LNCaP clone FGC (cell line): ENCODE measurements around the gene ZNFX1.
A peak's percentile ranks its signal among the peaks of the same experiment; 100 is the strongest.

Experiments used
- DNase-seq: peaks from one replicate; pipeline ENCODE4 v3.0.0-alpha.2; 2011; ENCODE audit warnings: low read depth
- H3K4me3 ChIP-seq: 2 replicates; pipeline ENCODE4 v1.5.1; 2011; ENCODE audit warnings: mild to moderate bottlenecking, low read depth, low read length, control low read depth
- CTCF ChIP-seq: IDR thresholded peaks from 2 replicates; pipeline ENCODE4 v1.5.1; 2012; ENCODE audit warnings: mild to moderate bottlenecking; ENCODE audit not compliant: control insufficient read depth, insufficient read depth; ENCODE audit errors: extremely low read depth

The ZNFX1 gene

GRCh38 chr20:49278036-49278817 is at the start of gene ZNFX1:
Gene ZNFX1, minus strand, starts transcription at chr20:49278057. Its CDS starts 2,218 bp downstream, at chr20:49275839.
- H3K4me3 ChIP-seq: peak within 1 kb of the TSS; percentile 99
- TF ChIP-seq CTCF: no peak
- DNase-seq: peak; percentile 89

GRCh38 chr20:49326026-49326425 is 48.2 kb upstream of the ZNFX1 start:
- no peak overlapping the region for H3K4me3 ChIP-seq
- no peak for DNase-seq
- no peak for TF ChIP-seq CTCF

- TF ChIP-seq CTCF: no peak
- no peak for DNase-seq
- no peak overlapping the region for H3K4me3 ChIP-seq
Observed at GRCh38 chr20:49324306-49324705, 46.4 kb upstream of the ZNFX1 start.

GRCh38 chr20:49323622-49324238 is 45.9 kb upstream of the ZNFX1 start:
- DNase-seq: no peak
- peak; percentile 60 for TF ChIP-seq CTCF
- no peak overlapping the region for H3K4me3 ChIP-seq

GRCh38 chr20:49320460-49320859 is 42.6 kb upstream of the ZNFX1 start:
- H3K4me3 ChIP-seq: no peak overlapping the region
- no peak for DNase-seq
- TF ChIP-seq CTCF: peak; percentile 31

GRCh38 chr20:49319208-49319809 is 41.5 kb upstream of the ZNFX1 start:
- no peak for DNase-seq
- no peak for TF ChIP-seq CTCF
- no peak overlapping the region for H3K4me3 ChIP-seq
